Endodermal cell (in vitro differentiated cells): ENCODE data around the gene GNB3. TPM values are rescaled to one million over a fixed set of nuclear protein-coding genes. Genes with fewer than 3 reads are reported as not detected.

Experiments used
- DNase-seq: peaks from one replicate; pipeline ENCODE4 v3.0.0-alpha.2; 2017
- H3K27ac ChIP-seq: 2 replicates; pipeline ENCODE4 v1.5.1; 2013; ENCODE audit warnings: mild to moderate bottlenecking, low read depth, low read length, moderate library complexity
- H3K27me3 ChIP-seq: 2 replicates; pipeline ENCODE4 v1.6.1; 2013; ENCODE audit warnings: mild to moderate bottlenecking, low read length, moderate library complexity; ENCODE audit not compliant: insufficient read depth, control insufficient read depth, poor library complexity, severe bottlenecking
- H3K36me3 ChIP-seq: 2 replicates; pipeline ENCODE4 v1.7.0; 2013; ENCODE audit warnings: mild to moderate bottlenecking, low read length, moderate library complexity; ENCODE audit not compliant: control insufficient read depth, insufficient read depth
- H3K4me1 ChIP-seq: one replicate; pipeline ENCODE4 v1.7.0; 2013; ENCODE audit warnings: low read length; ENCODE audit not compliant: control insufficient read depth, insufficient read depth
- H3K4me3 ChIP-seq: 2 replicates; pipeline ENCODE4 v1.5.1; 2013; ENCODE audit warnings: mild to moderate bottlenecking, low read length, moderate library complexity
- H3K9ac ChIP-seq: 2 replicates; pipeline ENCODE4 v1.6.1; 2013; ENCODE audit warnings: mild to moderate bottlenecking, low read length, moderate library complexity; ENCODE audit not compliant: poor library complexity, severe bottlenecking; ENCODE audit errors: extremely low read depth
- H3K9me3 ChIP-seq: 2 replicates; pipeline ENCODE4 v1.6.1; 2013; ENCODE audit warnings: mild to moderate bottlenecking, low read length, moderate library complexity; ENCODE audit not compliant: control insufficient read depth
- H3K27ac Mint-ChIP-seq: 2 replicates; pipeline ENCODE4 v1.8.0; 2020; ENCODE audit warnings: mixed read lengths
- H3K27me3 Mint-ChIP-seq: 2 replicates; pipeline ENCODE4 v1.8.0; 2021; ENCODE audit warnings: mild to moderate bottlenecking, mixed read lengths; ENCODE audit not compliant: insufficient read depth
- H3K36me3 Mint-ChIP-seq: 2 replicates; pipeline ENCODE4 v1.8.0; 2020; ENCODE audit warnings: low read depth, mixed read lengths
- H3K4me1 Mint-ChIP-seq: 2 replicates; pipeline ENCODE4 v1.8.0; 2020; ENCODE audit warnings: mixed read lengths
- H3K4me3 Mint-ChIP-seq: 2 replicates; pipeline ENCODE4 v1.8.0; 2020; ENCODE audit warnings: mild to moderate bottlenecking, moderate library complexity, mixed read lengths
- H3K9me3 Mint-ChIP-seq: 2 replicates; pipeline ENCODE4 v1.8.0; 2020; ENCODE audit warnings: mild to moderate bottlenecking, mixed read lengths
- CTCF ChIP-seq: fragments of 200-600 bp; sonication (generic); conservative IDR thresholded peaks from 2 replicates; pipeline ENCODE4 v1.5.0; 2021; ENCODE audit warnings: antibody characterized with exemption, mild to moderate bottlenecking
- WGBS, 2 experiments: methylation state at CpG; one replicate each; pipeline versions ENCODE4 v1.1.5 to v1.1.7; 2013; ENCODE audit warnings: missing lambda C conversion rate in 2 of 2, mixed read lengths in 1 of 2; ENCODE audit not compliant: insufficient coverage in 1 of 2, insufficient read length in 1 of 2; 5-methylcytosine and 5-hydroxymethylcytosine counted together
- total RNA-seq, 2 donors: library from RNA; stranded (reverse); fragmentation: NEBNext Ultra II Directional in 1 of 2; extraction: Animal tissue kit (Norgen Biotek cat#: 25700) in 1 of 2; gene quantifications; 2 replicates in 1 of 2; 3 replicates in 1 of 2; pipeline ENCODE4 v1.2.1, GENCODE V29; 2021

Gene GNB3
- total RNA-seq, 2 donors from 2014 or later = 10.0 to 17.1 TPM

GRCh38 chr12:6836851-6837250, 3.9 kb upstream of the GNB3 start:
- Histone ChIP-seq H3K36me3 (peaks cover 57% of the 10 kb centered on the region), H3K9ac (no peak overlapping the region), H3K4me1 (peaks cover 4% of the 10 kb centered on the region), H3K4me3 (no peak overlapping the region), H3K9me3 (no peaks in the 10 kb centered on the region), H3K27me3 (no peaks in the 10 kb centered on the region), H3K27ac (no peak overlapping the region)
- peaks cover 21% of the 10 kb centered on the region for H3K4me1 Mint-ChIP-seq
- 87 to 93% methylated on average over 10 to 16 of the region's 16 CpGs for WGBS, 2 experiments
- TF ChIP-seq CTCF = no peak
- H3K27ac Mint-ChIP-seq = no peak overlapping the region
- no peak overlapping the region for H3K4me3 Mint-ChIP-seq
- no peaks in the 10 kb centered on the region for H3K9me3 Mint-ChIP-seq
- peaks cover 10% of the 10 kb centered on the region for H3K27me3 Mint-ChIP-seq
- peaks cover 61% of the 10 kb centered on the region for H3K36me3 Mint-ChIP-seq
- DNase-seq = no peak

- 94 to 95% methylated on average over 20 to 26 of the region's 26 CpGs for WGBS, 2 experiments
- Histone ChIP-seq H3K36me3 (peaks cover 56% of the 10 kb centered on the region), H3K9me3 (no peaks in the 10 kb centered on the region), H3K4me3 (no peak overlapping the region), H3K27ac (no peak overlapping the region), H3K4me1 (peaks cover 4% of the 10 kb centered on the region), H3K9ac (no peak overlapping the region), H3K27me3 (no peaks in the 10 kb centered on the region)
- no peak for TF ChIP-seq CTCF
- no peak overlapping the region for H3K27ac Mint-ChIP-seq
- DNase-seq = no peak
- H3K27me3 Mint-ChIP-seq = peaks cover 10% of the 10 kb centered on the region
- no peaks in the 10 kb centered on the region for H3K9me3 Mint-ChIP-seq
- H3K4me3 Mint-ChIP-seq = no peak overlapping the region
- peaks cover 25% of the 10 kb centered on the region for H3K4me1 Mint-ChIP-seq
- peaks cover 56% of the 10 kb centered on the region for H3K36me3 Mint-ChIP-seq
Observed at GRCh38 chr12:6837370-6838060, 3.2 kb upstream of the GNB3 start.

- Histone ChIP-seq H3K27me3 (no peaks in the 10 kb centered on the region), H3K36me3 (peaks cover 53% of the 10 kb centered on the region), H3K4me1 (peaks cover 4% of the 10 kb centered on the region), H3K9me3 (no peaks in the 10 kb centered on the region), H3K27ac (no peak overlapping the region), H3K9ac (no peak overlapping the region), H3K4me3 (no peak overlapping the region)
- Mint-ChIP-seq H3K9me3 (no peaks in the 10 kb centered on the region), H3K4me3 (no peak overlapping the region), H3K27ac (no peak overlapping the region), H3K27me3 (peaks cover 13% of the 10 kb centered on the region), H3K36me3 (peaks cover 53% of the 10 kb centered on the region), H3K4me1 (peaks cover 36% of the 10 kb centered on the region)
- DNase-seq = no peak
- no peak for TF ChIP-seq CTCF
- 93 to 94% methylated on average over 7 to 16 of the region's 16 CpGs for WGBS, 2 experiments
Observed at GRCh38 chr12:6838854-6839253, 1.9 kb upstream of the GNB3 start.
